ENCODE results near the gene TGOLN2. TPM values are rescaled to one million over a fixed set of nuclear protein-coding genes. Genes with fewer than 3 reads are reported as not detected.

Gene TGOLN2
- total and polyA plus RNA-seq, 9 donors = 43.2 to 115 (median 75.8) TPM

- Histone ChIP-seq H3K36me3 (no peaks in the 10 kb centered on the region), H3K4me1 (ENCODE audit: insufficient read depth) (peaks cover 27% of the 10 kb centered on the region), H3K27ac (no peak overlapping the region), H3K27me3 (no peaks in the 10 kb centered on the region), H3K4me3 (no peak overlapping the region), H3K9me3 (no peaks in the 10 kb centered on the region)
- TF ChIP-seq CTCF (IDR thresholded peaks at IDR 0.05) (no peak), POLR2A (IDR thresholded peaks at IDR 0.05) (no peak), EP300 (IDR thresholded peaks at IDR 0.05) (no peak)
- DNase-seq = no peak
- WGBS, 3 donors = 58 to 85% (median 74%) methylated on average over 6 of the region's 6 CpGs
- intact Hi-C loops (cut with DNase I) = no loop called here
These were observed 55.4 kb downstream of the TGOLN2 start for GRCh38 chr2:85272357-85272756.

DNA sequence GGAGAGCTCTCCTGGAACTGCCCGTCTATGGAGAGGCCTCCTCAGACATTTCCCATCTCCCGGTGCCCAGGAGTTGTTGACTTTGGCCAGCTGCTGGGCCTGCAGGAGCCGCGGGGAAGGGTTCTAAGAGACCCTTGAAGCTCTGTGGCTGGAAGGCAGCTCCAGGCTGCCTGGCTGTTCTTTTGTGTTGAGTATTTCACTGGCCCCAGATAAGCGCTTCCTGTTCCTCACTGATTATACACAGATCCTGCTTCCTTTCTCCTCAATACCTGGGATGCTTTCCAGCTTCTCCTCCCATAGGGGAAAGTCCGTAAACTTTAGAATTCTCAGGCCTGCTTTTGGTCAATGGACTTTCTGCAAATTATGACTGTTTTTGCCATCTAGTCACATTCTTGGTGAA is 57.8 kb downstream of the TGOLN2 start:
- no peak for DNase-seq
- TF ChIP-seq CTCF (IDR thresholded peaks at IDR 0.05) = no peak
- TF ChIP-seq EP300 (IDR thresholded peaks at IDR 0.05) = no peak
- TF ChIP-seq POLR2A (IDR thresholded peaks at IDR 0.05) = no peak
- intact Hi-C loops (cut with DNase I) = no loop called here
- Histone ChIP-seq H3K27ac (peak overlapping the region; percentile 46), H3K36me3 (no peaks in the 10 kb centered on the region), H3K4me1 (ENCODE audit: insufficient read depth) (peaks cover 20% of the 10 kb centered on the region), H3K27me3 (no peaks in the 10 kb centered on the region), H3K4me3 (no peak overlapping the region), H3K9me3 (no peaks in the 10 kb centered on the region)
- 2 to 14% (median 5%) methylated on average over 6 of the region's 6 CpGs for WGBS, 3 donors

Small RNA genes within 50 kb of the gene (small RNA-seq; reads per million reads assigned to genes)
- not detected for gene AC062037.1
- not detected for gene RF00019
- gene RN7SL113P = not detected

Other genes starting within 250 kb of the TGOLN2 start
- 10 to 100 TPM in 5 of 7 donors, 1 to 10 TPM in 2; 5.2 to 29.8 (median 24.1) TPM for gene TCF7L1, start 194.6 kb downstream of the TGOLN2 start, total RNA-seq
- 10 to 100 TPM; 17.2 to 23.9 TPM for gene TCF7L1, start 194.6 kb downstream of the TGOLN2 start, polyA plus RNA-seq
- gene RETSAT, start 26.5 kb upstream of the TGOLN2 start, total RNA-seq = 10 to 100 TPM; 13.4 to 29.4 (median 25.1) TPM
- 10 to 100 TPM; 16.2 to 24.8 TPM for gene RETSAT, start 26.5 kb upstream of the TGOLN2 start, polyA plus RNA-seq
- 10 to 100 TPM; 13.0 to 23.0 (median 15.2) TPM for gene ELMOD3, start 26.8 kb upstream of the TGOLN2 start, total RNA-seq
- gene ELMOD3, start 26.8 kb upstream of the TGOLN2 start, polyA plus RNA-seq = 10 to 100 TPM; 17.6 to 21.6 TPM
- gene CAPG, start 82.4 kb upstream of the TGOLN2 start, total RNA-seq = 10 to 100 TPM in 6 of 7 donors, 1 to 10 TPM in 1; 6.8 to 97.8 (median 23.6) TPM
- gene CAPG, start 82.4 kb upstream of the TGOLN2 start, polyA plus RNA-seq = 10 to 100 TPM in 1 of 2 donors, 1 to 10 TPM in 1; 9.8 to 12.3 TPM
- 1 to 10 TPM in 1 of 7 donors, under 1 TPM in 2, not detected in 4; 0.35 to 1.9 (median 0.48) TPM for gene SH2D6, start 90.7 kb upstream of the TGOLN2 start, total RNA-seq
- gene SH2D6, start 90.7 kb upstream of the TGOLN2 start, polyA plus RNA-seq = under 1 TPM in 1 of 2 donors, not detected in 1; 0.12 TPM
- gene MAT2A, start 211.2 kb upstream of the TGOLN2 start, total RNA-seq = 100 to 1,000 TPM; 128 to 766 (median 228) TPM
- 100 to 1,000 TPM in 1 of 2 donors, 10 to 100 TPM in 1; 70.8 to 224 TPM for gene MAT2A, start 211.2 kb upstream of the TGOLN2 start, polyA plus RNA-seq
- 10 to 100 TPM; 23.8 to 35.5 (median 33.9) TPM for gene GGCX, start 233.5 kb upstream of the TGOLN2 start, total RNA-seq
- 10 to 100 TPM; 14.2 to 33.3 TPM for gene GGCX, start 233.5 kb upstream of the TGOLN2 start, polyA plus RNA-seq
- 10 to 100 TPM in 5 of 7 donors, 1 to 10 TPM in 2; 5.9 to 58.4 (median 14.0) TPM for gene VAMP8, start 249.6 kb upstream of the TGOLN2 start, total RNA-seq
- 10 to 100 TPM; 25.5 to 54.3 TPM for gene VAMP8, start 249.6 kb upstream of the TGOLN2 start, polyA plus RNA-seq

Data from ovary (tissue), 9 donors.